GM21529 (cell line): ENCODE data around the gene FBXL20.
"Not testable (repeated sequence)": the region's sequence is repeated elsewhere in the genome, so short reads cannot be mapped to it uniquely, and the experiment has no call there.

Experiments
- ATAC-seq: cut with Tn5 transposase; IDR thresholded peaks from one replicate; pipeline ENCODE4 v1.9.1; 2021; ENCODE audit not compliant: unreplicated experiment

Gene FBXL20

GRCh38 chr17:39261286-39261685 lies 140.1 kb downstream of the FBXL20 start:
- ATAC-seq, result no peak

DNA sequence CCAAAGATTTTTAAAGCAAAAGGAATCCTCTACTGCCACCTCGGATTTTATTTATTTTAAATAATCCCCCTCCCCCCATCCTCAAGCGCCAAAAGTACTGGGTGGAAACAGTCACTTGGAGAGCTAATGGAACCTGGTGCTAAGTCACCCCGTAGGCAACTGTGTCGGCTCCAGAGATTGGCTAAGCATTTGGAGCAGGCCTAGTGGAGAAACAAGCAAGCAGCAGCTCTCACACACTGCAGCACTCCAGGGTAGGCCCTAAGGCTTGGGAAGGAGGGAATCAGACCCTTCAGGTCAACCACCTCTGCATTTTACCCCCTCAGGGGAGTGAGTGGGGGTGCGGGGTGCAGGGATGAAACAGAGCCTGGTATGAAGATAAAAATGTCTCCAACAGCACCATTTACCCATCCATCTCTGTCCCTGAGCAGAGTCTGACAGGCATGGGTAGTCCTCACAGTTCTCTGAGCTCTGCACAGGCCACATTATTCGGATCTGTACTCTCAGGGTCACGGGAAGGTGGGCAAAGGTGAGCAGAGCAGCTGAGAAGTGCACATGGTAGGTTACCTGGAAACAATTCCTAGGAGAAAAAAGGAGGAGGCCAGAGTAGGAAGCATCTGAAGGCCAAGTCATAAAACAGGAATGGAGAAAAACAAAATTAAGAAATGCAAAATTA lies 148.5 kb downstream of the FBXL20 start:
- ATAC-seq, result no peak

DNA sequence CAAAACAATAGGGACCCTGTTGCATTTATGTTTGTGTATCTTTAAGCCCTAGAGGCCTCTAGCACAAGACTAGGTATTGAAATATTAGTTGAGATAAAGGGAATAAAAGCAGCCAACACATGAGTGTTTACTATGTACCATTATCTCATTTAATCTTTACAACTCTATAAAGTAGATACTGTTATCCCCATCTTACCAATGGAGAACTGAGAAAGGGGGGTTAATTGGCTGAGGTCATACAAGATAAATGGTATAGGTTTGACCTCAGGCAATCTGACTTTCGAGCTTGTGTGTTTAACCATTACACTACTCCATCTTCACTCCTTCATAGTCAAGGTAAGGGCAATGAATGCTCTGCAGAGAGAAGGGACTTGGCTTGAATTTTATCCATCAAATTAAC lies 149.4 kb downstream of the FBXL20 start:
- no peak for ATAC-seq

- ATAC-seq, result not testable (repeated sequence)
Measured at GRCh38 chr17:39250076-39250475, 151.3 kb downstream of the FBXL20 start.

DNA sequence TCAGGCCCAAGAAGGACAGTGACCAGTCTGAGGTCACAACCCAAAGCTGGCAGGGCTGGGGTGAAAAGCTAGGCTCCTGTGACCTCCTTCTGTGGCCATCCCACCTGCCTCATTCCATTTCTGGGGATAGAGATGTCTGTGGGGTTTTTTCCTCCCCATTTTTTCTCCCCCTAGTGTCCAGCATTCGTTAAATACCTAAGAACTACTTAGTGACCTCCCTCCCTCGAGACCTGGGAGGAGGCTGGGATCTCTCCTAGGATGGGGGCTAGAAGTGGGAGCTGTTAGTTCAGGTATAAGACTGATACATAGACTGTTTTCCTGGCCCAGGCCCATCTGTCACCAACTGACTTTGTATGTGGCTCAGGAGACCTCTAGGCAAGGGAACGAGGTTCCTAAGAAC lies 155.2 kb downstream of the FBXL20 start:
- no peak for ATAC-seq

DNA sequence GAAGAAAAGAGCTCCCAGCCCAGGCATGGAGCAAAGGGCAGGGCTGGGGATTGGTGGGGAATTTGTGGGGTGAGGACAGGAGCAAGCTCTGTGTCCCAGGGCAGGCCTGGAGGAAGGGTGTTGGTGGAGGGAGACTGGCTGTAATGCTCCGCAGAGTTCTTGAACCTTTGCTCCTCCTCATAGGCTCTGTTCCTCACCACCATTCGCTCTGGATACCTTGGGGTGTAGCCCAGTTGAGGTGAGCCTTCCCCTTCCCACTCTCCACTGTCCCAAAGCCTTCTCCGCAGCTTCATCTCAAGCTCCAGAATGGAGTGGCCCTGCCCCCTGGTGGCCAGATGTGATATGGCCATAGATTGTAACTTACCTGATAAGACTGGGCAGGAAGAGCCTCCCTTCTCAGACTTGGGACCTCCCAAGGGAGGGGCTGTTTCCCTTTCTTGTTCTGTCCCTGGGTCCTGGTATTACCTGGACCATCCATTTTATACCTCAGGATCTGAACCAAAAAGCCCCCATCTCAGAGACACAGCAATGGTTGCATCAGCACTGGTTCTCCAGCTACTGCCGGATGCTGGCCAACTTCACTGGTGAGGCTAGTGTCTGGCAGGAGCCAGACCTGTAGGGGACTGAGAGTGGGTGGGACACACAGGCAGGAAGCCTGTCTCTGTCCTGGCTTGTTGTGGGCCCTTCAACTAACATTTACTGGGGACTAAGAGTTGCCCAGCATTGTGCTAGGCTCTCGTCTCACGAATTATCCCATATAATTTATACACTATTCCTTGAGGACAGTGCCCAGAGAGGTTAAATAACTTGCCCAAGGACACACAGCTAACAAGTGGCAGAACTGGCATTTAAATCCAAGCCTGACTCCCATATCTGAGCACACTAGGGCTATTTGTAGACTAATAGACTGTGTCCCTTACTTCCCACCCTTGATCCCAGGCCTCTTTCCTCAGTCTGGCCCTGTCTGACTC lies 156.5 kb downstream of the FBXL20 start:
- ATAC-seq, result no peak

GRCh38 chr17:39244016-39244599 lies 157.3 kb downstream of the FBXL20 start:
- no peak for ATAC-seq

DNA sequence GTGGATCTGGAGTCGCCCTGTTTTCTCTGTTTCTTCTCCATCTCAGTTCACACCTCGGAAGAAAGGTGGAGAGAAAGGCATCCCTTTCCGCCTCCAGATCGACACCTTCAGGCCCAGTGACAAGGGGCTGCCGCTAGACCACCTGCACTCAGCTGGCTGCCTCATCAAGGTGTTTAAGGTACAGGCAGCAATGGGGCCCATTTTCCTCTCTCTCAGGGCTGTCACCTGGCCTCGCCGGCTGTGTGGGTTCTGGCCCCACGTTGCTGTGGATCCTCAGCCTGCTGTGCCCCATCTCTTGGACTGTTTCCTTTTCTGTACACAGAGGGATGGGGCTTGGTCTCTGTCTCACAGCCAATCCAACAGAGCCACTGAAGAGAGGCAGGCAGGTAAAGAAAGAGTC lies 158.3 kb downstream of the FBXL20 start:
- no peak for ATAC-seq

DNA sequence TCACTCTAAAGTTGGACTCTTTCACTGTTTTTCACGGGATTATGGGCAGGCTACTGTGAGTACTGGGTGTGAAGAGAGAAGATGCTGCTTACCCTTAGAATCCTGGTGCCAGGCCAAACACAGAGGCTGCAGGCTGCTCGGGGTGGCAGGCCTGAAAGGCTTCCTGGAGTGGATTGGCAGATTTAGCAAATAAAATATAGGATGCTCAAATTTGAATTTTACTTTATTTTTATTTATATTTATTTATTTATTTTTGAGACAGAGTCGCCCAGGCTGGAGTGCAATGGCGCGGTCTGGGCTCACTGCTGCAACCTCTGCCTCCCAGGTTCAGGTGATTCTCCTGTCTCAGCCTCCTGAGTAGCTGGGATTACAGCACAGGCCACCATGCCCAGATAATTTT lies 160.8 kb downstream of the FBXL20 start:
- ATAC-seq, result no peak

DNA sequence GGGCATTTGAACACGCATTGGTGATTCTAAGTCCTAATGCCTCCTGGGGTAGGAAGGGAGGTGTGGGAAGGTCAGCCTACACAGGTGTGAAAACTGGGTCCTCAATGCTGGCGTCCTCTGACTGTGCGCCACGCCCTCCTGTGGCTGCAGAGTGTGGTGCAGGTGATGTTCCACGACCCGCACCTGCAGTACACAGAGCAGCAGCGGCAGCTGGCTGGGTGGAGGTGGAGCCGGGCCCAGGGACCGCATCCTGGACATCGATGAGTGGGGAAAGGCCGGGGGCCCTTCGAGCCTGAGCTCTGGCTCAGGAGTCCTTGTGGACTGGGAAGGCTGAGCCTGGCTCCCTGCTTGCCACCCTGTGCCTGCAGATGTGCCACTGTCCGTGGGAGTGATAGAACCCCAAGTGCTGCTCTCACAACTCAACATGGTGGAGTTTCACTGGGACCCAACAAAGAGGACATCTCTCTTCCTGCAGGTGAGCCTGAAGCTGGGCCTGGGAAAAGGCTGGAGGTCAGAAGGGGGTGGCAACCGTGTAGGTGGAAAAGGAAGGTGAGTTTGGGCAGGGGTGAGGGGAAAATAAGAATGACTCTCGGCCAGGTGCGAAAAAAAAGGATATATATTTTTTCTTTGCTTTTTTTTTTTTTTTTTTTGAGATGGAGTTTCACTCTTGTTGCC lies 161.6 kb downstream of the FBXL20 start:
- peak; percentile 68 for ATAC-seq

DNA sequence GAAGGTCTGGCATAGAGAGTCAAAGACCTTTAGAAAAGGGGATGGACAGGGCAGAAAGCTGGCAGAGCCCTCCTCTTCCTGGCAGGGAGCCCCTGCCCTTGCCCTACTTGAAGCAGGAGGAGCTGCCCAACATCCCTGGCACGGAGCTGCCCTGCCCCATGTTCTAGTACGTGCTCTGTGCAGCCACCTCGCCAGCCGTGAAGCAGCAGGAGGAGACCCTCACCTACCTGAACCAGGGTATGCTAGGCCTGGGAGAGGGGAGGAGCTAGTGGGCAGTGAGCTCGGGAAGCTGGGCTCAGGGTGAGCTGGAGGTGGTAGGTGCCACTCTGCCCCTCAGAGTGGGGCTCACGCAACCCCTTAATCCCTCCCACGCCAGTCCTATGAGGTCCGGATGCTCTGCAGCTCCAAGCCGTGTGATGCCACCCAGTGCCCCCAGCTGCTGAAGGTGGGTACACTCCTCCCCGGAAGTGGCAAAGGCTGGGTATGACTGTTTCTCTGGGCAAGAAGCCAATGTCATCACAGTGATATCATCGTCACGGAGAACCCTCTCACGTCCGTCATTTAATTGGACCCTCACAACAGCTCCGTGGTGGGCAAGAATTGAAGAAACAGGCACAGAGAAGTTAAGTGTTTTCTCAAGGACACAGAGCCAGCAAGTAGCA lies 163.0 kb downstream of the FBXL20 start:
- no peak for ATAC-seq

DNA sequence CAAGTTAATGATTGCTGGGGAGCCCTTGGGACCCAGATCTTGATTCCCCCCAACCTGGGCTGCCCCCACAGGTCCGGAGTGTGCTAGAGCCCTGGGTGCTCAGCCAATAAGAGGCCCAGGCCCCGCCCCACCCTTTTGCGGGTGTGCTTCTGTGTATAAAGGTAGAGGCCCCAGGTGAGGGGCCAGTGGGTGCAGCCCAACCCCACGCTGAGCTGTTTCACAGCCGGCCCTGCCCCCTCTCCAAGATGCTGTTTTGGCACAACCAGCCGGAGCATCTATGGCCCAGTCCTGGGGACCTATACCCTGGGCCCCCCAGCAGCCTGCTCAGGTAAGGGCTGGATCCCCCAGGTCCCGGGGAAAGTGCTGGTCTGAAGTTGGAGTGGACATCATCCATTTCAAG lies 163.8 kb downstream of the FBXL20 start:
- ATAC-seq, result no peak

- ATAC-seq, result no peak
Measured at GRCh38 chr17:39236981-39237441, 164.4 kb downstream of the FBXL20 start.

- ATAC-seq, result no peak
Measured at GRCh38 chr17:39236450-39236927, 164.9 kb downstream of the FBXL20 start.

DNA sequence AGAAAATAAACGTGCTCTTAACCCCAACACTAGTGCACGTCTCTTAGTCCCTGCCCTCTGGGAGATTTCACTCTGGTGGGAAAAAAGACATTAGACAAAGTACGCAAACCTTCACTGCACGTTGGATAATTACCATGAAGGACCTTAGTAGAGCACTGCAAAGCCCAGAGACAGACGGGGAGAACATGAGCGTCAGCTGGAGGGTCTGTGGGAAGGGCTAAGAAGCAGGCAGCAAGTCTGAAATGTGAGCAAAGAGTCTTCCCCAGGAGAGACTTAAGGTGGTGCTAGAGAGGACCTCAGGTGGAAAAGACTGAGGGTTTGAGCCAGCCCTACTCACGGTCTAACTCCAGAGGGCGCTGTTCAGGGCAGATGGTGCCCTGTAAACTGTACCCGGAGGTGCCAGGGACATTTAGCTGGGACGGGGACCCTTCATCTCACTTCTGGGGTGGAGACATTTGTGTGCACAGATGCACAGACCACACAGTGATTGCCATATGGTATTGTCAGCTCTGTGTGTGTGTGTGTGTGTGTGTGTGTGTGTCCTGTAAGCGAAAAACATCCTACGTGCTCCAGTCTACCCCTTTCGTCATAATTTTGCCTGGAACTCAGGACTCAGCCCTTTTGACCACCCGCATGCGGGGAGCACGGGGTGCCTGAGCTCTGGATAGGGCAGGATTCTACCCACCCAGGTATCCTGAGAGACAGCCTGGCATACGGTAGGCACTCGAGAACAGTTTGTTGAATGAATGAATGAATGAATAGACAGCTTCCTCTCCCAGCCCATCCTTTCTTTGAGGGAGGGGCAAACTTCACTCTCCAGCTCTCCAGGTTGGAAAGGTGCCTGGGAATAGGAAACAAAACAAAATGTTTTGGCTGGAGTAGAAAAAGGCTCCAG lies 165.6 kb downstream of the FBXL20 start:
- ATAC-seq, result no peak

- no peak for ATAC-seq
Measured at GRCh38 chr17:39231591-39232551, 169.6 kb downstream of the FBXL20 start.

- ATAC-seq, result no peak
Measured at GRCh38 chr17:39231091-39231561, 170.3 kb downstream of the FBXL20 start.

- no peak for ATAC-seq
Measured at GRCh38 chr17:39230361-39230760, 171.1 kb downstream of the FBXL20 start.
